ENCODE results near the gene SDCCAG8.
"Not testable (repeated sequence)": the region's sequence is repeated elsewhere in the genome, so short reads cannot be mapped to it uniquely, and the experiment has no call there.

The SDCCAG8 gene

GRCh38 chr1:243255791-243256512 lies at the start of gene SDCCAG8:
SDCCAG8 (plus strand) TSS chr1:243256041; CDS start chr1:243256174, 133 bp downstream.
- DNase-seq (peak; percentile 92), ATAC-seq (peak; percentile 88)

DNA sequence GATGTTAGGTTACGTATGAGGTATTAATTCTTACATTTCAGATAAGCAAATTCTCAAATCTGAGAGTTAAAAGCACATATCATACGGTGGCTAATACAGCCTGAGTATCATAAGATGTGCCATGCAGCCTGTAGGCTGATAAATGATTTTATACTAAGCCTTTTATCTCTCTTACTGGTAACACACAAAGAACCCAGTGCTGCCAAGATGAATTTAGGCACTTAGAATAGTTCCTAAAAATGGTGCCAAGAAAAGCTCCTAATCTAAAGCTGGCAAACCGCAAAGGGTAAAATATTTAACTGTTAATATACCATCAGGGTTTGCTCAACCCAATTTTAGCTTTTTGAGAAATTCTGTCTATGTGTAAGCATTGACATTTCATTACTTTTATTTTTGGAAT lies 43.9 kb upstream of the SDCCAG8 start:
- DNase-seq, ATAC-seq: not testable (repeated sequence)

DNA sequence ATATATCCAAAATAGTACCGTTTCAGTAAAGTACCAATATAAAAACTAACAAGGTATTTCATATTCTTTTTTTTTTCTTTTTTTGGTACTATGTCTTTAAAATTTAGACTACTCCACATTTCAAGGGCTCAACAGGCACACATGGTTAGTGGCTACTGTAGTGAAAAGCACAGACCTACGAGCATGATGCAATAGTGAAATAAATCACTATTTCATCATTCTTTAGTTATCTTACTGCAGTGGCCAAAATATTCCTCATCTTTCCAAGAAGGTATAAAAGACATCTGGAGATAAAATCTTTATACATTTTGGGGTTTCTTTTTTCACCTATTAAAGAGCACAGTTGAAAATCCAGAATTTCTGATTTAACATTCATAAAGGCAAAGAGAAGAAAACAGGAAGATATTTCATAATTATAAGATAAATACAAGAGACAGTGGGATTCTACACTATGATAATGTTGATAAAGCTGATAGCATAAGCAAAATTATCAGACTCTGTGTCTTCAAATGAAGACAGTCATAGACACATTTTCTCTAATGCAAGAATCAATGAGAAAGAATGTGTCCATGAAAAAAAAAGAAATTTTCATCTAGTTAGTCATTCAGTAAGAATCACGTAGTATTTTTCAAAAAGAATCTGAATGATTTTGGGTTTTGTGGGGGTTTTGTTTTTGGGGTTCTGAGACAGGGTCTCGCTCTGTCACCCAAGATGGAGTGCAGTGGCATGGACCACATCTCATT lies 42.6 kb upstream of the SDCCAG8 start:
- ATAC-seq: no peak
- DNase-seq: no peak

DNA sequence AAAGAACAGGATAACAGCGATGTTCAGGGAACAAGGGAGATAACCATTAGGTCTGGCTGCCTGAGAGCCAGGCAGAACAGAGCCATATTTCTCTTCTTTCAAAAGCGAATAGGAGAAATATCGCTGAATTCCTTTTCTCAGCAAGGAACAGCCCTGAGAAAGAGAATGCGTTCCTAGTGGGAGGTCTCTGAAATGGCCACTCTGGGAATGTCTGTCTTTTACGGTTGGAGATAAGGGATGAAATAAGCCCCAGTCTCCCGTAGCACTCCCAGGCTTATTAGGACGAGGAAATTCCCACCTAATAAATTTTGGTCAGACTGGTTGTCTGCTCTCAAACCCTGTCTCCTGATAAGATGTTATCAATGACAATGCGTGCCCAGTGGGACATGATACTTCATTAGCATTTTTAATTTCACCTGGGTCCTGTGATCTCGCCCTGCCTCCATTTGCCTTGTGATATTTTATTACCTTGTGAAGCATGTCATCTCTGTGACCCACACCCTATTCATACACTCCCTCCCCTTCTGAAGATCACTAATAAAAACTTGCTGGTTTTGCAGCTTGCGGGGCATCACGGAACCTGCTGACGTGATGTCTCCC lies 40.5 kb upstream of the SDCCAG8 start:
- not testable (repeated sequence) for DNase-seq, ATAC-seq

DNA sequence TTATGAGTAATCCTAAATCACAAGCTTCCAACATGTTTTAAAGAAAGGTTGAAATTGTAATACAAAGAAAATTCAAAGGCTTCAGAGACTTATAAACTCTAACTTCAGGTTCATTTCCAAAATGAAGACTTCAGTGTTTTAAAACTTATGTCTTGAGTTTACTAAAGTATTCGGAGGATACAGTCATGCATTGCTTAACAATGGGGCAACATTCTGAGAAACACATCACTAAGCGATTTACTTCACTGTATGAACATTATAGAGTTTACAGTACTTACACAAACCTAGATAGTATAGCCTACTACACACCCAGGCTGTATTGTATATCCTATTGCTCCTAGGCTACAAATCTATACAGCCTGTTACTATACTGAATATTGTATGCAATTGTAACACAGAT lies 39.1 kb upstream of the SDCCAG8 start:
- ATAC-seq: no peak
- DNase-seq: no peak

- ATAC-seq (no peak), DNase-seq (no peak)
Measured at GRCh38 chr1:243217349-243217748, 38.5 kb upstream of the SDCCAG8 start.

GRCh38 chr1:243218059-243218458 lies 37.8 kb upstream of the SDCCAG8 start:
- ATAC-seq: no peak
- DNase-seq: no peak

GRCh38 chr1:243227622-243228021 lies 28.2 kb upstream of the SDCCAG8 start:
- ATAC-seq (no peak), DNase-seq (no peak)

DNA sequence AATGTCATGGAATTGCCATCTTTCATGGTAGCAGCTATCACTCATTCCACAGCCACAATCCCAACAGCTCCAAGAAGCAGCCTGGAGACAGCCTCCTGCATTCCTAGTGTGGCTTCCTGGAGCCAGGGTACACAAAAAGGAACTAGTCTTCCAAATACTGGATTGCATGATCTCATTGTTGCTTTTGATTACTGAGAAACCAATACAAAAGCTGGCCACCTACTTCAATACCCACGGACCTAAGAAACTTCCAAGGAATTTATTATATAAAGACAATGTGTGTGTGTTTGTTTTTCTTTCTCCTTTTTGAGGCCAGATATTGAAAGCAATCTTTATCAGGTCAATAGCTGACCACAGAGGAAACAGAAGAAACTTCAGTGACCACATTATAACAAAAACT lies 26.3 kb upstream of the SDCCAG8 start:
- ATAC-seq: no peak
- DNase-seq: no peak

- no peak for DNase-seq
- ATAC-seq: no peak
Measured at GRCh38 chr1:243230914-243231313, 24.9 kb upstream of the SDCCAG8 start.

GRCh38 chr1:243233908-243234307 lies 21.9 kb upstream of the SDCCAG8 start:
- no peak for DNase-seq

DNA sequence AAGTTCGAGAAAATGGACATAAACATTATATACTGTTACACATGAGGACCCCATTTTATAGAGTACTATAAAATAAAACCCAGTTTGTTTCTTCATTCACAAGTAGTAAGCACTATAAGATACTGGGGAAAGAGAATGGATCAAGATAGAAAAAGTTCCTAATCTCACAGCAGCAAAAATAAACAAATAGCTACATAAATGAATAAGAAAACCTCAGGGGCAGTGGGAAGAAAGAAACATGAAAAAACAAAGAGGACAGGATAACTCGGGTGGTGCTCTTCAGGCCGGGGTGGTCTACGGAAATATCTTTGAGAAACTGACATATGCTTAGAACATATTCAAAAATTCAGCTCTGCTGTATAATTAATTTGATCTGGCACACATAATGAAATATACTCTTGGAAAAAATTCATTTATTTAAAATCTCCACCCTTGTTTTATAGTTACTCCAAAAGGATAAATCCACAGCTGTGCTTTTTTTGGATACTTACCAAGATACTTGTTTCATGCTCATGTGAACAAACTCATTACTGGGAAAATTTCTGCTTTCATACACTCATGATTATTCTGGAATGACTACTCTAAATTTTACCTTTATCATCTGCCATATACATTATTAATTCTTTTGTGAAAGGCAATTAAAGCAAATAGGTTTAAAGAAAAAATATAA lies 20.7 kb upstream of the SDCCAG8 start:
- no peak for DNase-seq
- ATAC-seq: no peak

More at GRCh38 chr1:243233908-243234307, 21.9 kb upstream of the SDCCAG8 start:
- ATAC-seq: no peak

GRCh38 chr1:243236604-243237252 lies 19.1 kb upstream of the SDCCAG8 start:
- no peak for ATAC-seq
- no peak for DNase-seq

- ATAC-seq (no peak), DNase-seq (no peak)
Measured at GRCh38 chr1:243244432-243244841, 11.4 kb upstream of the SDCCAG8 start.

DNA sequence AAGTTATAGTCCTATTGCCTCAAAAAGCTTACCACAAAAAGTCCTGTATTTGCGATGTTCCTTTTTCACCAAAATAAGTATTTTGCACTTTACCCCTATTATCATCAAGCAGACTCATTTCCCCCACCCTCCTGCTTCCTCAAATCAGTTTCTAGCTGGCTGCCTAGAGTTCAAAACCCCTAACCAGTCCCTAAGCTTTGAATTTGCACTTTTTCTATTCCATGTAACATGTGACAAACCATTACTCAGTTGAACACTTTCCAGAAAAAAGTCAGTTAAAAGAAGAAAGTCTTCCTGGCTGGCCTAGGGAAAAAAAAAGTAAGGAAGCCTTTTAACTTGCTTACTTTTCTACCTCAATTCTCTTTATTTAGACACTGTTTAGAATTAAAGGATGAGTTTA lies 8.9 kb upstream of the SDCCAG8 start:
- DNase-seq: no peak
- no peak for ATAC-seq

- DNase-seq: no peak
Measured at GRCh38 chr1:243247901-243248300, 7.9 kb upstream of the SDCCAG8 start.

DNA sequence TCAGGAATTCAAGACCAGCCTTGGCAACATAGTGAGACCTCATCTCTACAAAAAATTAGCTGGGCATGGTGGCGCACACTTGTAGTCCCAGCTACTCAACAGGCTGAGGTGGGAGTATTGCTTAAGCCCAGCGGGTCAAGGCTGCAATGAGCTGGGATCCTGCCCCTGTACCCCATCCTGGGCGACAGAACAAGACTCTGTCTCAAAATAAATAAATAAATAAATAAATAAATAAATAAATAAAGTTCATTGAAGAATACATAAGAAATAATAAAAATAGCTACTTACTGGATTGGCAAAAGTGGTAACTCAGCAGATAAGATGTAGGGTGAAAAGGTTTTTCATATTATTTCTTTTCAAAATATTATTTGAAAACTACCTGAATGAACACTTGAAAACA lies 6.6 kb upstream of the SDCCAG8 start:
- DNase-seq (no peak), ATAC-seq (no peak)

More at GRCh38 chr1:243247901-243248300, 7.9 kb upstream of the SDCCAG8 start:
- no peak for ATAC-seq

- no peak for ATAC-seq
- no peak for DNase-seq
Measured at GRCh38 chr1:243250102-243250501, 5.7 kb upstream of the SDCCAG8 start.

- DNase-seq: no peak
- ATAC-seq: no peak
Measured at GRCh38 chr1:243251539-243251938, 4.3 kb upstream of the SDCCAG8 start.

DNA sequence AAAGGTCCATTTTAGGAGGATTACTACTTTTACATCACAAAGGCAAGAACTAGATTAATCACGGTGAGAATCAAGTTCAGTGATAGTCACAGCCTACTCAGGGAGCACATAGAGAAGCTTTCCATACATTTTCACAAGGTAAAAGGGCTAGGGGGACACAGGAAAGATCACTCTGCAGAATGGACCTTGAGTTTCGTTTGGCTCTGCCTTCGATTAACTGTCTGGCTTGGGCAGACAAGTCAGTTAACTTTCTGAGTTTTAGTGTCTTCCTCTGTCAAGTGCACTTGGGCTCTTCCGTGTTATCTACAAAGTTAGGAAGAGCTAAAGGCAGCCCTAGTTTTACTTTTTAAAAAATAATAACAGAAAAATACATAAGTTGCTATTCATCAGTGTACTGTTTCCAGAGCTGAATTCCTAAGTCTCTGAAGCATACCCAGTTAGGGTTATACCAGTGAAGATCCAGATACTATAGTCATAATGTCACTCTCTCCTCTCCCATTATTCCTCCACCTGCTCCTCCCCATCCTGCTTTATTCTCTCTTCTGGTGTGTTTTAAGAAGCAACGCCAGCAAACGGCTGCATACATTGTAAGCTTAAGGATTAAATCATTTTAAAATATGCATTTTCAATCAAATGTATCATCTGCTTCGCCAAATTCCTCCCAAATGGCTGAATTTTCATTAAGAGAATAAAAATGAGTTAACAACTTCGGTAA lies 2.5 kb upstream of the SDCCAG8 start:
- no peak for DNase-seq
- ATAC-seq: no peak

DNA sequence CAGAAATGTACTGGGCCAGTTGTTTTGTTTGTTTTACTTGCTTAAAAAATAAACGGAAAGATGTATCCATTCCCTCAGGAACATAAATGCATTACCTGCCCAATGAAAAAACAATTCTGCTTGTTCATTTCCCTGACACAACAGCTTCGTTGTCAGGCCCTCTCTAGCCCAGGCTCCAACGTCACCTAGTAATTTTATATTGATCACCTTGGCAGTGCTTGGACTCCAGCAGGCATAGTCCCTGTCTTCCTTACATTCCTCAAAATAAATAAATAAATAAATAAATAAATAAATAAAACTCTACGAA lies 2.0 kb upstream of the SDCCAG8 start:
- DNase-seq (no peak), ATAC-seq (no peak)
